Fibroblast of villous mesenchyme (primary cell): Measurements from ENCODE around the gene ADIPOQ. TPM values are rescaled to one million over a fixed set of nuclear protein-coding genes. Genes with fewer than 3 reads are reported as not detected.
"Not testable (repeated sequence)": the region's sequence is repeated elsewhere in the genome, so short reads cannot be mapped to it uniquely, and the experiment has no call there.

Experiments used
- DNase-seq: peaks from one replicate; pipeline ENCODE4 v3.0.0-alpha.2; 2010; ENCODE audit warnings: low read depth
- H3K4me3 ChIP-seq: 2 replicates; pipeline ENCODE4 v1.5.1; 2011; ENCODE audit warnings: low read depth, mild to moderate bottlenecking, low read length
- total RNA-seq: library from RNA; depleted of rRNA; stranded (reverse); fragments of >200 nt; gene quantifications from 2 replicates; pipeline ENCODE4 v1.2.3, GENCODE V29; 2012
- TF ChIP-seq, protein P1 (sequence below): IDR thresholded peaks from 2 replicates; pipeline ENCODE4 v1.5.1; 2012; ENCODE audit warnings: low read depth, mild to moderate bottlenecking, low read length; ENCODE audit not compliant: insufficient read depth

ADIPOQ gene
- total RNA-seq, 1 donor, result not detected

DNA sequence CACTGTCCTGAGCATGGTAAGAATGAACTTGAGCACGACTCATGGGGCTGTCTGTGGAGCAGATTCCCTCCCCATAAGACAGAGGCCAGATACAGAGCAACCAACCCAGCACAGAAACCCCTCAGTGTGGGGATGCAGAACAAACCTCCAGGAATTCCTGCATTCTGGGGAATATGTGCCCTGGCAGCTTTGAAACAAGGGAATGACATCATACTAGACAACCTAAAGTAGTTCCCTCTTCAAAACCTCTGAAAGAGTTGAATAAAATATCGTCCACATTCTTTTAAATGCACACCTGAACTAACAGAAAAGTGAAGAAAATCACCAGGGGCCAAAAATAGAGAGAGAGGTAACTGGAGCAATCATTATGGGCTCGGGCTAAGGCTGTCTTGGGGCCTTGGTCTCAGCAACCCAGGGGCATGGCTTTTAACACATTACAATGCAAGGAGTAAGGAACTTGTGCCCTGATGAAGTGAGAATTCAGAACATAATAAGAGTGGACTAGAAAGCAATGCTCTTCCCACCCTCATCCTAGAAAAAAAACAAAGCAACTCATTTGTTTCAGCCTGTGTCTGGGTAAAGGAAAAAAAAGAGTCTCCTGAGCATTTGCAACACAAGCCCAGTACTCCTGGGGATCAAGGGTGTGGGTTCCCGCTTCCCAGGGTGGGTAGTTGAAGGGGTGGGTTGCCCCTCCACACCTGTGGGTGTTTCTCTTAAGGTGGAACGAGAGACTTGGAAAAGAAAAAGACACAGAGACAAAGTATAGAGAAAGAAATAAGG is 43.9 kb downstream of the ADIPOQ start:
- TF ChIP-seq, protein P1, sequence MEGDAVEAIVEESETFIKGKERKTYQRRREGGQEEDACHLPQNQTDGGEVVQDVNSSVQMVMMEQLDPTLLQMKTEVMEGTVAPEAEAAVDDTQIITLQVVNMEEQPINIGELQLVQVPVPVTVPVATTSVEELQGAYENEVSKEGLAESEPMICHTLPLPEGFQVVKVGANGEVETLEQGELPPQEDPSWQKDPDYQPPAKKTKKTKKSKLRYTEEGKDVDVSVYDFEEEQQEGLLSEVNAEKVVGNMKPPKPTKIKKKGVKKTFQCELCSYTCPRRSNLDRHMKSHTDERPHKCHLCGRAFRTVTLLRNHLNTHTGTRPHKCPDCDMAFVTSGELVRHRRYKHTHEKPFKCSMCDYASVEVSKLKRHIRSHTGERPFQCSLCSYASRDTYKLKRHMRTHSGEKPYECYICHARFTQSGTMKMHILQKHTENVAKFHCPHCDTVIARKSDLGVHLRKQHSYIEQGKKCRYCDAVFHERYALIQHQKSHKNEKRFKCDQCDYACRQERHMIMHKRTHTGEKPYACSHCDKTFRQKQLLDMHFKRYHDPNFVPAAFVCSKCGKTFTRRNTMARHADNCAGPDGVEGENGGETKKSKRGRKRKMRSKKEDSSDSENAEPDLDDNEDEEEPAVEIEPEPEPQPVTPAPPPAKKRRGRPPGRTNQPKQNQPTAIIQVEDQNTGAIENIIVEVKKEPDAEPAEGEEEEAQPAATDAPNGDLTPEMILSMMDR, result no peak
- no peak overlapping the region for H3K4me3 ChIP-seq
- DNase-seq, result no peak

DNA sequence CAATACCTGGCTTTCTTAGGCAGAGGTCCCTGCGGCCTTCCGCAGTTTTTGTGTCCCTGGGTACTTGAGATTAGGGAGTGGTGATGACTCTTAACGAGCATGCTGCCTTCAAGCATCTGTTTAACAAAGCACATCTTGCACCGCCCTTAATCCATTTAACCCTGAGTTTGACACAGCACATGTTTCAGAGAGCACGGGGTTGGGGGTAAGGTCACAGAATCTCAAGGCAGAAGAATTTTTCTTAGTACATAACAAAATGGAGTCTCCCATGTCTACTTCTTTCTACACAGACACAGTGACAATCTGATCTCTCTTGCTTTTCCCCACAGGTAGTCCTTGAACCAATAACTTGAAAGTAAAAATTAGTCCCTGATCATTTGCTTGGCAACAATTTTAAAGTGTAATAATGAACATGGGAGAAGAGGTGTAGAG is 45.0 kb downstream of the ADIPOQ start:
- H3K4me3 ChIP-seq, DNase-seq: not testable (repeated sequence)

GRCh38 chr3:186888569-186888968 is 46.1 kb downstream of the ADIPOQ start:
- TF ChIP-seq, protein P1, result no peak
- H3K4me3 ChIP-seq, result no peak overlapping the region
- no peak for DNase-seq

- not testable (repeated sequence) for H3K4me3 ChIP-seq, DNase-seq
Observed at GRCh38 chr3:186889698-186890097, 47.2 kb downstream of the ADIPOQ start.

GRCh38 chr3:186890911-186891310 is 48.4 kb downstream of the ADIPOQ start:
- no peak for DNase-seq
- H3K4me3 ChIP-seq, result no peak overlapping the region
- TF ChIP-seq, protein P1, result no peak

GRCh38 chr3:186893071-186893470 is 50.6 kb downstream of the ADIPOQ start:
- DNase-seq, H3K4me3 ChIP-seq: not testable (repeated sequence)

- TF ChIP-seq, protein P1, result no peak
- DNase-seq, result no peak
Observed at GRCh38 chr3:186895406-186895805, 52.9 kb downstream of the ADIPOQ start.

DNA sequence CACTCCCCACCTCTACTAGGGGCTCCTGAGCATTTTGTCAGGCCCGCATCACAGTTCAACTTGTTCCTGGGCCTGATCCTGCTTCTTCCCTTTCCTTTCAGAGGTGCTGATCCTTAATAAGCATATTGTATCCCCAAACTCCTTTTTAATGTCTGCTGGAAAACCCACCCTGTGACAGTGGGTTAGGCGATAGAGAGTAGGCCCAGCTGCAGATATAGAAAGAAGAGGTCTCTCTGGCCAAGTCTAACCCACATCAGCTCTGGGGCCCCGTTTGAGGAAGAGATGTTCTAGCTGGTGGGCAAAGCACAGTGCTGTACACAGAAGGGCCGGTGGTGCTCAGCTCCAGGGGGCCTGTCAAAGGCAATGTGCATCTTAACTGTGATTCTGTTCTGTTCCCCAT is 53.5 kb downstream of the ADIPOQ start:
- no peak overlapping the region for H3K4me3 ChIP-seq
- no peak for DNase-seq
- TF ChIP-seq, protein P1, result no peak

More at GRCh38 chr3:186895406-186895805, 52.9 kb downstream of the ADIPOQ start:
- H3K4me3 ChIP-seq, result no peak overlapping the region
